SH-SY5Y (cell line): Measurements from ENCODE around the gene RAPGEF2.

Source experiments
- GATA2 ChIP-seq: IDR thresholded peaks from 2 replicates; pipeline ENCODE4 v1.6.1; 2011; ENCODE audit warnings: mild to moderate bottlenecking, low read depth, low read length
- GATA3 ChIP-seq: IDR thresholded peaks from 2 replicates; pipeline ENCODE4 v1.6.1; 2011; ENCODE audit warnings: low read depth, mild to moderate bottlenecking, low read length, moderate library complexity

The RAPGEF2 gene

DNA sequence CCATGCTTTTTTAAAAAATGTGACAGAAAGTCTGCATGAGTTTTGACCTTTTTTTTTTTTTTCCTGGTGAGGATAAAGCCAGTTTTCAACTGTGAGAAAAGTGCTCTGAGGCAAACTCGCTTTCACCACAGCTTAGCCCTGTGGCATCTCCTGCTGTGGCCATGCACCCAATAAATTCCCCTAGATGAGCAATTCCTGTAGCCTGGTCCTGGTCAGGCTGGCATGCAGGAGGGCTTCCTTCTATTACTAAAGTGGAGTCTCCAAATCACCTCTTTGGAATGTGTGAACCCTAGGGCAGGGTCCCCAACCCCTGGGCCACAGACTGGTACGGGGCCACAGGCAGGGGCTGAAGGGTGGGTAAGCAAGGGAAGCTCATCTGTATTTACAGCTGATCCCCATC is 265.4 kb downstream of the RAPGEF2 start:
- no peak for TF ChIP-seq GATA2

DNA sequence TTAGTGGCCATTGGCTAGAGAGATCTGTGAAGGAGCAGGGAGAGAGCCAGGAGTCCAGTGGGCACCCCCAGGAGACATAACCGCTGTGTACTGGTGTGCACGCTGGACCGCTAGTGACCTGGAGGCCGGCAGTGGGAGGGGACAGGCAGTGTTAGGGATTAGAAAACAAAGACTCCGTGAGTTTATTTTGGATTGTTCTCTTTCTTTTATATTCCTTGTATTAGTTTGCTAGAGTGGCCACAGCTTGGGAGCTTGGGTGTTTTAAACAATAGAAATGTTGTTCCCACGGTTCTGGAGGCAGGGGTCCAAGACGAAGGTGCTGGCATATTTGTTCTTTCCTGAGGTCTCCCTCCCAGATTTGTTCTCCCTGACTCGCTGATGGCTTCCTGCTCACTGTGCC is 266.4 kb downstream of the RAPGEF2 start:
- no peak for TF ChIP-seq GATA2
- no peak for TF ChIP-seq GATA3

DNA sequence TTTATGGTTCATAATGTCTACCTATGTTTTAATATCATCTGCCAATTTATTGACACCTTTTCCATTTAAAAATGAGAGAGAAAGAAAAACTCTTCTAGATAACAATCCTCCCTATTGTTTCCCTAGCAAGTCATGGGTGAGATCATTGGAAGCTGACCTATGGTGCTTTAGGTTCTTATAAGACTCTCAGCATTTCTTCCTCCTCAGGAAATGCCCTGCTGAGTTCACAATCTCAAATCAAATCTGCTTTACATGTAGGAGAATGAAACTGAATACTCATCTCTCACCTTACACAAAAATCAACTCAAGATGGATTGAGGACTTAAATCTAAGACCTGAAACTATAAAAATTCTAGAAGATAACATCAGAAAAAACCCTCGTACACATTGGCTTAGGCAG is 267.4 kb downstream of the RAPGEF2 start:
- TF ChIP-seq GATA3, result no peak

DNA sequence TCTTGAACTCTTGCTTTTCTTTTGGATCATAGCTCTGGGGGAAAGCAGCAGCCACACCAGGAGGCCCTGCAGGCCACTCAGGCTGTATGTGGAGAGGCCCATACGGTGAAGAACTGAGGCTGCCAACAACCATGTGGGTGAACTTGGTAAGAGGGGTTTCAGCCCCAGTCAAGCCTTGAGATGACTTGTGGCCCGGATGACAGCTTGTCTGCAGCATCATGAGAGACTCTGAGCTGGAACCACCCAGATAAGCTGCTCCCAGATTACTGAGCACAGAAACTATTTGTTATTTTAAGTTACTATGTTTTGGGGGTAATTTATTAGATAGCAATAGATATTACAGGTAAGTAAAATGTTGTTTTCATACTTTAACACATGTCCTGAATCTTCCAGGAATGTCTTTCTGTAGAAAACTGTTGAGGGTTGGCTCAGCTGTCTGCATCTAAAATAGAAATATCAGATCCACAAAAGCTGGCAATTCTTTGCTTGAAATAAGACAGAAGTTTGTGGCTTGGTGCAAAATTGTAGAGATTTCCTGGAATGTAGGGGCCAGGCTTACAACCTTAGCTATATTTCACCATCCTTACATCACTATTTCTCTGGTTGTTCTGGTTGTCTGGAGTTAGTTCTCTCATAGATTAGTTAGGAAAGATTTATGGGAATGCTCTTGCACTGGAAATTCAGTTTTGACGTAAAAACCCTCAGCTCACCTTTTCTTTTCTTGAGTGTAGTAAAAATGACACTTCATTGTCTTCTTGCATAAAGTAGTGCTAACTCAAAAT is 272.1 kb downstream of the RAPGEF2 start:
- TF ChIP-seq GATA3, result no peak
- no peak for TF ChIP-seq GATA2

DNA sequence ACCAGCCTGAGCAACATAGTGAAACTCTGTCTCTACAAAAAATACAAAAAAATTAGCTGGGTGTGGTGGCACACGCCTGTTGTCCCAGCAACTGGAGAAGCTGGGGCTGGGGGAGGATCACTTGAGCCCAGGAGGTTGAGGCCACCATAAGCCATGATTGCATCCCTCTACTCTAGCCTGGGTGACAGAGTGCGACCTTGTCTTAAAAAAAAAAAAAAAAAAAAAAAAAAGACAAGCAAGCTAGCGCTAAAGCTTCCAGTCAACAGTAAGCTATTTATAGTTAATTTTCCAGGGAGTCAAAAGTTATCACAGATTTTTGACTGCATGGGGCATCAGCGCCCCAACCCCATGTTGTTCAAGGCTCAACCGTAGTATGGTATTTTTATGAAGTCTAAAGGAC is 273.4 kb downstream of the RAPGEF2 start:
- TF ChIP-seq GATA3 (no peak), GATA2 (no peak)

DNA sequence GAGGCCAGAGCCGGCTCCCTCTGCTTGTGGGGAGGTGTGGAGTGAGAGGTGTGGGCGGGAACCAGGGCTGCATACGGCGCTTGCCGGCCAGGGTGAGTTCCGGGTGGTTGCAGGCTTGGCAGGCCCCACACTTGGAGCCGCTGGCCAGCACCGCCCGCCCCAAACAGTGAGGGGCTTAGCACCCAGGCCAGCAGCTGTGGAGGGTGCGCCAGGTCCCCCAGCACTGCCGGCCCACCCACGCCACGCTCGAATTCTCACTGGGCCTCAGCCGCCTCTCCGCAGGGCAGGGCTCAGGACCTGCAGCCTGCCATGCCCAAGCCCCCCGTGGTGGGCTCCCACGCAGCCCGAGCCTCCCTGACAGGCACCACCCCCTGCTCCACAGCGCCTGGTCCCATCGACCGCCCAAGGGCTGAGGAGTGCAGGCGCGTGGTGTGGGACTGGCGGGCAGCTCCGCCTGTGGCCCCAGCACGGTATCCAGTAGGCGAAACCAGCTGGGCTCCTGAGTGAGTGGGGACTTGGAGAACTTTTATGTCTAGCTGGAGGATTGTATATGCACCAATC is 275.3 kb downstream of the RAPGEF2 start:
- no peak for TF ChIP-seq GATA2
- no peak for TF ChIP-seq GATA3

DNA sequence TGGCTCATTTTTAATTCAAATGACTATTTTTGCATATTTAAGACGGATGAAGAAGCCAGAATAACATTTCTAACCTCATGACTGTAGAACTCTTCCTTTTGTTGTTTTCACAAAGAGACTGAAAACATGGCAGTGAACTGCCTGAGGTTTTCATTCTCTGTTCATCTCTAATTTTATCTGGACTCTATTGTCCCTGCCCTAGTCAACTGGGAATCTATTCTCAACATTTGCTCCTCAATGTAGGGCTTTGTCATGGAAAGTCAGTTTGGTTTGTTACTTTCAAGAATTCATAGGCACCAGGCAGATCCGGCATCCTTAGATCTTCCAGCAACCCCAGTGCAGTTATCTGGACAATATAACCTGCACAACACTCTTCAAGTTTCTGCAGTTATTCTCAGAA is 277.0 kb downstream of the RAPGEF2 start:
- TF ChIP-seq GATA3 (no peak), GATA2 (no peak)

DNA sequence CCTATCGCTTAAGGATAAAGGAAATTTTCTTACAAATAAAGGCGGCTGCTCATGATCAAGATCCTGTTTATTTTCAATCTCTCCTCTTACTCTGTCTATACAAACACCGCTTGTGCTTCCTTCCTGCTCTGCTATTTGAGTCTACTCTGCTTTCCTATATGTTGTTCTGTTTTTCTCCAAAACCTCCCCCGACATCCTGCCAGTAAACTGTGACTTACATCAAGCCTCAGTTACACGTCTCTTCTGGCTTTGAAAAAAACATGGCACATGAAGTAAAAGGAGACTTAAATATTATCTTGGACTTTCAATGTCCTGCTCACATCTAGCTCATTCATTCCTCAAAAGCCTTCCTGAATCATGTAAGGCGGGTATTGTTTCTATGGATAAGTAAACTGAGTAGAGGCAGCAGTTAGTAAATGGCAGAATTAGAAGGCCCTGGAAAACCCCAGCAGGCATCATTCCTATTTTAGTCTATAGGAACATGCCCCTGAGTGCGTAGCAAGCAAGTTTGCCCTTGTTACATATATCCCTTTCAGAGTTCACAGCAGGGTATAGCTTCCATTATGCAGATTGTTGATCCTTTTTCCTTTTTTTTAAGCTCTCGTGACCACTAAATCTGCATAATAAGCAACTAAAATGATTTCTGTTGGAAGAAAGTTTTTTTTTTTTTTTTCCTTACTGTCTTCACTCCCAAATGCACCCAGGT is 280.1 kb downstream of the RAPGEF2 start:
- TF ChIP-seq GATA2 (no peak), GATA3 (no peak)

DNA sequence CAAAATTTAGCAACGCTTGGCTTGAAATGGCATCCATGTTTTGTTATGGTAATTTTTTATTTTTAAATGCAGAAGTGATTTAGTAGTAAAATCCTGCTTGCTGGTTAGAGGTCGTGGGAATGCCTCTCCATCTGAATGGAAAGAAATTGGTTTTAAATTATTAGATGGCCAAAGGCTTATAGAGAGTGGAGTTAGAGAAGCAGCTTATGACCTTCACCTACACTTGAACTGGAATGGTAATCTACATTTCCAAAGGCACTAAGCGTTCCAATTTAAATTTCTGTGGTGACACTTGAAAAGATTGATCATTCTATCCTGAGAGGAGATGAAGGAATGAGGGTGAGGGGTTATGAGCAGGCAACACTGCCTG is 280.7 kb downstream of the RAPGEF2 start:
- TF ChIP-seq GATA3 (no peak), GATA2 (no peak)

DNA sequence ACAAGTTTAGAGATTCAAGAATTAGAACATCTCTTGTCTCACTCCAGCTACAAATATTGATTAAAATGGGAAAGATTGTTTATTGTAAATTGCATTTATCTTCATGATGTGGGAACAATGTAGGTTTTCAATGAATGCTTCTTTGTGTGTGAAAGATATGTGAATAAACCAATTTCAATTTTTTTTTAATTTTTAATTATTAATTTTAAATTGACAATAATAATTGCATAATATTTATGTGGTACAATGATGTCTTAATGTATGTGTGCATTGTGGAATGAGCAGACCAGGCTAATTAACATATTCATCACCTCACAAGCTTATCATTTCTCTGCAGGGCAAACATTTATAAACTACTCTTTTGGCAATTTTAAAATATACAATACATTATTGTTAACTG is 281.1 kb downstream of the RAPGEF2 start:
- TF ChIP-seq GATA3, result no peak
- no peak for TF ChIP-seq GATA2

DNA sequence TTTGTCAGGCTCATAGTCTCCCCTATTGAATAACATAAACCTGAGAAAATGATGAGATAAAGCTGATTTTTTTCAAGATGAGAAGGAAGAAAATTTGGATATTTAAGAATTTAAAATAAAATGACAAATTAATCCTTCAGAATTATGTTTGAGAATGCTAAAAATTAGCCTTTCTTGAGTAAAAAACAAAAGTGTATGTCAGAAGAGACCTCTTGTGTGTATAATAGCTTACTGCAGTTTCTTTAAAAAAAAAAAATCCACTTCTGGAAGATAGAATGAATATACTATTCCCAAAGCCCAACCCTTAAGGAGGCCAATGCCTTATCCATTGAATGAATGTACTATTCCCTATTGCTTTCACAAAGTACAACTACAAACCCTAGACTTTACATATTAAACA is 281.8 kb downstream of the RAPGEF2 start:
- TF ChIP-seq GATA3, result no peak
- TF ChIP-seq GATA2, result no peak

DNA sequence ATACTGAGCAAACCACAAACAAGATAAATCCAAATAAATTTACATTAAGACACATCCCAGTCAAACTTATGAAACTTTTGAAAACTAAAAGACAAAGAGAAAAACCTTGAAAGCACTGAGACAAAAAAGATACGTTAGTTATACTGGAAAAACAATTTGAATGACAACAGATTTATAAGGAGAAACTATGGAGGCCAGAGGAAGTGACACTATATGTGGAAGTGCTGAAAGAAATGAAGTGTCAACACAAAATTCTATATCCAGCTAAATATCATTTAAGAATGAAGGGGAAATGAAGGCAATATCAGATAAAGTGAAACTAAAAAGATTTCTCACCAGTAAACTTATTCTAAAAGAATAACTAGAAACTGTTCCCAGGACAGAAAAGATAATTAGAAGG is 283.7 kb downstream of the RAPGEF2 start:
- no peak for TF ChIP-seq GATA3
- TF ChIP-seq GATA2, result no peak

DNA sequence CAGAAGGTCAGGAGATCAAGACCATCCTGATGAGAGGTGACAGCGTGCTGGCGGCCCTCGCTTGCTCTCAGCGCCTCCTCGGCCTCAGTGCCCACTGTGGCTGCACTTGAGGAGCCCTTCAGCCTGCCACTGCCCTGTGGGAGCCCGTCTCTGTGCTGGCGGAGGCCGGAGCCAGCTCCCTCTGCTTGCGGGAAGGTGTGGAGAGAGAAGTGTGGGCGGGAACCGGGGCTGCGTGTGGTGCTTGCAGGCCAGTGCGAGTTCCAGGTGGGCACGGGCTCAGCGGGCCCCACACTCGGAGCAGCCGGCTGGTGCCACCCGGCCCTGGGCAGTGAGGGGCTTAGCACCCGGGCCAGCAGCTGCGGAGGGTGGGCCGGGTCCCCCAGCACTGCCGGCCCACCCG is 286.9 kb downstream of the RAPGEF2 start:
- no peak for TF ChIP-seq GATA2
- no peak for TF ChIP-seq GATA3

DNA sequence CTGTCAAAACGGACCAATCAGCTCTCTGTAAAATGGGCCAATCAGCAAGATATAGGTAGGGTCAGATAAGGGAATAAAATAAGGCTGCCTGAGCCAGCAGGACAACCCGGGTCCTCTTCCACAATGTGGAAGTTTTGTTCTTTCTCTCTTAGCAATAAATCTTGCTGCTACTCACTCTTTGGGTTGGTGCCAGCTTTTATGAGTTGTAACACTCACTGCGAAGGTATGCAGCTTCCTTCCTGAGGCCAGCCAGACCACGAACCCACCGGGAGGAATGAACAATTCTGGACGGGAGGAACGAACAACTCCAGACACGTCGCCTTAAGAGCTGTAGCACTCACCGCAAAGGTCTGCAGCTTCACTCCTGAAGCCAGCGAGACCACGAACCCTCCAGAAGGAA is 287.8 kb downstream of the RAPGEF2 start:
- TF ChIP-seq GATA2 (no peak), GATA3 (no peak)

DNA sequence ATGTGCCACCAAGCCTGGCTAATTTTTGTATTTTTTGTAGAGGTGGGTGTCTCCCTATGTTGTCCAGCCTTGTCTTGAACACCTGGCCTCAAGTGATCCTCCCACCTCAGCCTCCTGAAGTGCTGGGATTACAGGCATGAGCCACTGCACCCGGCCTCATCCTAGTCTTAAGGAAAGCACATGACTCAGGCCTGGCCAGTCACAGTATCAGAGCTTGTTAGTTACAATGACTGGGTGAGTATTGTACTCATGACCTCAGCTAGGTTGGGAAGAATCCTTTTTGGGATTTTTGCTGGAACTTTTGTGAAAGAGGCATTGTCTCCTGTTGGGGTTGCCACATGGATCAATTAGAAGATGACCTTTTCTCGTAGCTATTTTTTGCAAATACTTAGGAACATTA is 292.8 kb downstream of the RAPGEF2 start:
- TF ChIP-seq GATA2 (no peak), GATA3 (no peak)

DNA sequence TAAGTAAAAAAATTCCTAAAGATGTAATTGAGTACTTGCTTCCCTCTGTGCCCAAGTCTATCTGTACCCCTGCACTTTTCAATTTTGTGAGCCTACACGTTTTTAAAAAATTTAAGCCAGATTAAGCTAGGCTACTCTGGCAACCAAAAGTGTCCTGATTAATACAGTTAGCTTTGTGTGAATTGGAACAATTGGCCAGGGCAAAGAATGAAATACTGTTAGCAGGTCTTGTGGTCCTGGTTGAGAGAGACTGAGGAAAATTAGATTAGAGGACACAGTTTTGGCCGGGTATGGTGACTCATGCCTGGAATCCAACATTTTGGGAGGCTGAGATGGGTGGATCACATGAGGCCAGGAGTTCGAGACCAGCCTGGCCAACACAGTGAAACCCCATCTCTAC is 293.3 kb downstream of the RAPGEF2 start:
- no peak for TF ChIP-seq GATA2
- TF ChIP-seq GATA3, result no peak
